T-helper 9 cell (primary cell): ENCODE results near the gene NPLOC4.

ENCODE experiments used
- DNase-seq: peaks from one replicate; pipeline ENCODE4 v3.0.0-alpha.2; 2020

NPLOC4 gene

DNA sequence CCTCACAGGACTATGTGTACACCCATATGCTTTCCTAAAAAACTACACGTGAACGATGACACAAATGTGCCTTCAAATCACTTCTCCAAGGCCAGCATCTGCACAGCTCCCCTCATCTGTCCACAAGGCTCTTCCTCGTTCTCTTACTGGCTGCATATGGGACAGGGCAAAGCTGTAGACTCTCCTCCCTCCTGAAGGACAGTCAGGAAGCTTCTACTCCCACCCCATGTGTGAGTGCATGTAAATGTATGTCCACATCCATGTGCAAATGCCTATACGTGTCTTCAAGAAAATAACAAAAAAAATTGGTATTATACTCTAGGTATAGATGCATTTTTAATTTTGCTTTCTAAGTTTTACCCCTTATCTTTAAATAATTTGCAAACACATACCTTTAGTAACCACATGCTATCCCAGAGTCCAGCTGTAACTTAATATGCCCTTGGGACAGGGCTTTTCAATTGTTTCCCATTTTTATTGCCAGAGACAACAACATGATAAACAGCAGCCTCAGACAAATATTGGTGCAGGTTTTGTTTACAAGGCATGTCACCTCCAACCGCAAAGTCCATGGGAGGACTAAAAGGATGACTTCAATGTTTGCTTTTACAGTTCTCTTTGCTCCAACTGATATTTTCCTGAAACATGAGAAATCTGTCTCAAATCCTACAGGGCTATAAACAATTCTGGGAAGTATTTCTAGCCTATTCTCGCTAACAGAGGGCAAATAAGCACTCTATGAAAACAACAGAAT, 53.1 kb downstream of the NPLOC4 start:
- no peak for DNase-seq

DNA sequence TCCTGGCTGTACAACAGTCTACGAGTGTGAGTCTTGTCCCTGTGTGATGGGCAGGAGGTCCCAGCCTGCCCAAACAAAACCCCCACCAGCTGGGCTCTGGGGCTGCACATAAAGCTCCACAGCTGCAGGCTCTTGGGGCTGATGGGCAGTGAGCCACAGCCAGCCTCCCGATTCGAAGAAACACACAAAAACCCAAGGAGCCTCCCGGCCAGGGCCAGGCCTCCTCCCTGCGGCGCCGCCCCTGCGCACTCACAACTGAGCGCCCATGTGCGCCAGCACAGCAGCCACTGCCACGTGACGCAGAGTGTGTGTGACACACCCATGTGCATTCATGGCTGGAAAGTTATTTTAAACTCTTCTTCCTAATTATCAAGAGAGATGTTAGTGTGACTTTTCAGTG, 54.2 kb downstream of the NPLOC4 start:
- DNase-seq: no peak

DNA sequence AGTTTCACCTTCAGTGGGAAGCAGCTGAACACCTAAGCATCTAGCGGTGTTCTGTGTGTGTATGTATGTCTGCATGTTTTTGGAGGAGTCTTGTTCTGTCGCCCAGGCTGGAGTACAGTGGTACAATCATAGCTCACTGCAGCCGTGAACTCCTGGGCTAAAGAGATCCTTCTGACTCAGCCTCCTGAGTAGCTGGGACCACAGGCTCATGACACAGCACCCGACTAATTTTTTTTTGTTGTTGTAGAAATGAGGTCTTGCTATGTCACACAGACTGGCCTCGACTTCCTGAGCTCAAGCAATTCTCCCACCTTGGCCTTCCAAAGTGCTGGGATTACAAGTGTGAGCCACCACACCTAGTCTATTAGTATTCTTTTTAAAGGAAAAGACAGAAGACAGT, 54.6 kb downstream of the NPLOC4 start:
- DNase-seq: no peak

DNA sequence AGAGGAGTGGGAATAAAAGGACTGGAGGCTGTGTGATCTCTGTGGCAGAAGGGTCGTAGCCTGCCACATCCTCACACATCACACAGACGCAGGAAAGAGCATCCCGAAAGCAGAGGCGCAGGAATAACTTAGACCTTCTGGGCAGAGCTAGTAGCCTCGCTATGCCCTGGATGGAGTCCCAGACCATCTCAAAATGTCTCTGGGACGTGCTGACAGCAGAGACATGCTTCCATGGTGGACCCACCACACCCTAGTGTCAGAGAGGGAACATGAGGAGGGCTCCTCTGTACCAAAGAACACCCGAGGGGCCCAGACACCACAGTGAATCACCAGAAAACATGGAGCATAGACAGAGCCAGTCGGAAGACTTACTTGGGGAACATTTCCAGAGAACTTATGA, 55.2 kb downstream of the NPLOC4 start:
- no peak for DNase-seq

DNA sequence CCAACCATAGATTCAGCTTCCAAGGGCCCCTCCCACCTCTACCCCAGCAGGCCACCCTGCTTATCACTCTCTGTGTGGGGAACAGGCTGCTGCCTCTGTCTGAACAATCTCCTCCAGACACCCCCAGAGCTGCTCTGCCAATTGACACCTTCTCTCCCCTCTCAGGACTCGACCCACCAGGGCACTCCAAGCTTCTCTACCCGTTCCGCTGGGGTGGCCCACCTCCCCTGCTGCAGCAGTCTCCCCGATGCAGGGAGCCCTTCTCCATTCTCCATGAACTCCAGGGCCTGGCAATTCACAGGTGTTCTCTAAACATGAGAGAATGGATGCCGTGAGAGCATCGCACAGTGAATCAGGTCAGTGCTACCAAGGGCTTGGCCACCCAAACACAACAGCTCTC, 56.4 kb downstream of the NPLOC4 start:
- no peak for DNase-seq

DNA sequence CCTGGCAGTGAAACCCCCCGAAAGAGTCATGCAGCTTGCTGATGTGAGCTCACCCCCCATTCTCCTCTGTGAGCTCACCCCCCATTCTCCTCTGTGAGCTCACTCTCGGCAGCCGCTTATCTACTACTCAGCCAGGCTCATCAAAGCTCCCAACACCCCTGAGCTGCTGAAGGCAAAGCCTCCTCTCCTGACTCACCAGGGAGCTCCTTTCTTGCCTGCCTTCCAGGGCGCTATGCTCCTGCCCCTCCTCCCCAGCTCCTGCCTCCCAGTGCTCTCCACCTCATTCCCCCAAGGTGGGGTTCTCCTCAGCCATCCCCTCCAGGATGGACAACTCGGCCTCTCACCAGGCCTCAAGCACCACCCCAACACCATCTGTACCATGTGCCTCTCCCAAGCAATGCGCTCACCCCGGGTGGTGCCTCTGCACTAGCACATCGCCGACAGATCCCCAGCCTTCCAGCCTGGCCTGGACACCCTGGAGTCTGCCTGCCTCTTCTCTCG, 57.0 kb downstream of the NPLOC4 start:
- DNase-seq: no peak

DNA sequence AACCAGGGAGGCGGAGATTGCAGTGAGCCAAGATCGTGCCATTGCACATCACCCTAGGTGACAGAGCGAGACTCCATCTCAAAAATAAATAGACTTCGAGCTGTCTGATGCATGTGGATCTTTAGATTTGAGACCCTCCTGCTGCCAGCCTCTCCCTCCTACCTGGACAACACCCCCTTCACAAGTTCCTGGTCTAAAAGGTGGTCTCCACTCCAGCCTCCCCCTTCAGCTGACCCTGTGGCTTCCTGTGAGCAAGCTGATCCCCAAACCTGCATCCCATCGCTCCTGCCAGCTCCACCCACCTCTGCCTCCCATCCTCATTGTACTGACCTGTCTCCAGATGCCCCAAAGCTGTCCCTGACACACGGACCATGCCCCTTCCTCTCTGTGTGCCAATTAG, 57.6 kb downstream of the NPLOC4 start:
- DNase-seq: no peak

DNA sequence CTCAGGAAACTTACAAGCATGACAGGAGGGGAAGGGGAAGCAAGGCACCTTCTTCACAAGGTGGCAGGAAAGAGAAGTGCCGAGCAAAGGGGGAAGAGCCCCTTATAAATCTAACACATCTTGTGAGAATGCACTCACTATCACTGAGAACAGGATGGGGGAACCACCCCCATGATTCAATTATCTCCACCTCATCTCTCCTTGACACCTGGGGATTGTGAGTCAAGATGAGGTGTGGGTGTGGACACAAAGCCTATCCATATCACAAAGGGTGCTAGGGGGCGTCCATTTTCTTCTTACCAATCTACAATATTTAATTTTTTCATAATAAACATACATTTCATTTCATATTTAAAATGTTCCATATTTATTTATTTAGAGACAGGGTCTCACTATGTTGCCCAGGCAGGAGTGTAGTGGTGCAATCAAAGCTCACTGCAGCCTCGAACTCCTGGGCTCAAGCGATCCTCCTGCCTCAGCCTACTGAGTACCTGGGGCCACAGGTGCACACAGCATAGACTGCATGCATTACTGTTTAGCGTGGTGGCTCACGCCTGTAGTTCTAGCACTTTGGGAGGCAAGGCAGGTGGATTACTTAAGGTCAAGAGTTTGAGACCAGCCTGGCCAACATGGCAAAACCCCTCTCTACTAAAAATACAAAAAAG, 58.2 kb downstream of the NPLOC4 start:
- DNase-seq: no peak

DNA sequence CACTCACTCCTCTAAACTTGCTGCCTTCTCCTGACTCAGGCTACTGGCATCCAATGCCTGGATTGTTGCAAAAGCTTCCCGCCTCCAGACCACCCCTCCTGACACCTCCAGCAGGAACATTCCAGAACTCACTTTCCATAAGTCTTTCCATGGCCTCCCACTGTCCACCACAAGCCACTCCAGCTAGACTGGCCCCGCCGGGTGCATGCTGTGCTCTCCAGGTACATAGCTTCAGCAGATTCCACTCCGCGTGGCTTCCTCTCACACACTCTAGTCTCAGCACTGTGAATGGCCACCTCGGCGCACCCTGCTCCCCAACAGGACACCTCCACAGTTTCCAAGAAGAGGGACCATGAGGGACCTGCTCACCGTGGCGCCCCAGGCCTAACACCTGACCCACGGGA, 58.9 kb downstream of the NPLOC4 start:
- DNase-seq: no peak

DNA sequence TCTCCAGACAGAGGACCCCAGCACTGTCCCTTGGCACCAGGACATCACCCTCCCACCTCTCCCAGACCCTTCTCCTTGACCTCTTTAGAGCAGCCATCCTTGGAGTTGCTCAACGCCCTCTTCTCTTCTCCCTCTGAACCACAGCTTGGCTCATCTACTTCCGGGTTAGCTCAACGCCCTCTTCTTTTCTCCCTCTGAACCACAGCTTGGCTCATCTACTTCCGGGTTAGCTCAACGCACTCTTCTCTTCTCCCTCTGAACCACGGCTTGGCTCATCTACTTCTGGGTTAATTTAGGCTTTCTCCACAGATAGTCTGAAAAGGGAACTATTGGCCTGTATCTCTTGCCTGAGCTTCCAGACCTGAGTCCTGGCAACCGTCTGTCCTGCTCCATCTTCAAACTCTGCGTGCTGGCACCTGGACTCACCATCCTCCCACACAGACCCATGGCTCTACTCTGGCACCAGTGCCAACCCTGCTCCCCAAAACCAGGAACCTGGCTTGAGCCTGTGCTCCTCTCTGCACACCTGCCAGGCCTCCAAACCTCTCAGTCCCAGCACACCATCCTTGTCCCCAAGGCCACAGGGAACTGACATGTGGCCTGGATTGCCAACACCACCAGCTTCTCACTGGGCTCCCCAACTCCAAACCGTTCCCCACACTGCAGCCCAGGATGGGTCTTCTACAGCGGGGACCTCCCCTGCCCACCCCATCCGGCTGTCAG, 59.5 kb downstream of the NPLOC4 start:
- DNase-seq: no peak

DNA sequence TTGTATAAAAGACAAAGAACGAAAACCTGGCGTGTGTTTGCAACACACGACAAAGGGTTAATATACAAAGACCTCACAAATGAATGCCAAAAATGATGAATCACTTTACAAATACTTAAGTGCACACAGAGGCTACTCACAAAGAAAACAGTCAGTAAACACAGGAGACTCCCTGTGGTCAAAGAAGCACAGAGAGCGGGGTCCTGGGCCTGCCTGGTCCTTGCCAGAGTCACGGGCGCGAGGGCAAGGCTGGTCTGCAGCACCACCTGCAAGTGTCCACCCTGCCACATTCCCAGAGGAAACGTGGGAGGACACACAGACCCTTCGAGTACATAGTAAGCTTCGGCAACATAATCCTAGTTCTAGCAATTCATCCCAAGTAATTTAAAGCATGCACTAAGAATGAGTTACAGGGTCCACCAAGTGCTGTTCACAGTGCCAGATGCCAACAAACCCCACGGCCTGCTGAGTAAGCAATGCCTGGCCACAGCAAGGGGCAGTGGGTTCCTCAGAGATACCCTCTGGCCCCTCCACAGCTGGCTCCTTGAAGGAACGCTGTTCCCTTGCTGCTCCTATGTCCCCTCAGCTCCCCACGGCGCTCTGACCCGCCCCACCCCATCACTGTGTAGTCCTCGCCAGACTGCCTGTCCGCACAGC, 60.2 kb downstream of the NPLOC4 start:
- DNase-seq: no peak

DNA sequence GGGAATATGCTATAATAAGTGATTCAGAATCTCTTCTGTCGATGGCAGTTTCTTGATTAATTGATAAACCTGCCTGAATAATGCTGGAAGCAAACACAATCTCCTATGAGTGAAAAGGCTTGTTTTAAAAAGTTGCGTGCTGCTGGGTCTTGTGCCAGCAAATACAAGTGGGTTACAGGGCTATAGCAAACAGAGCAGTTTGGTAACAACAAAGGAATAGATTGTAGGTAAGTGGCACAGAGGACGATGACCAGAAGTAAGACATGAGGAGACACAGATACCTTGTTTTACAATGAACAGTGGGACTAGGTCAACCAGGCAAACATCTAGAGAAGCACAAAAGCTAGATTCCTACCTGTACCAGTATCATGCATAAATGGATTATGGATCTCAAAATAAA, 61.1 kb downstream of the NPLOC4 start:
- DNase-seq: no peak

DNA sequence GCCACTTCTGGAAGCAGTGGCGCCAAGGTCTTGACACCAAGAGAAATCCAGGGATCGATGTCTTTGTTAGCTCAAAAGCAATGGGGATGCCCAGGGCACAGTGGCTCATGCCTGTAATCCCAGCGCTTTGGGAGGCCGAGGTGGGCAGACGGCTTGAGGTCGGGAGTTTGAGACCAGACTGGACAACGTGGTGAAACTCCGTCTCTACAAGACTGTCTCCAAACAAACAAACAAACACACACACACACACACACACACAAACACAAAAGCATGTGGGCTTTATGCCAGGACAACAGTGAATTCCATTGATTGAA, 62.3 kb downstream of the NPLOC4 start:
- no peak for DNase-seq

DNA sequence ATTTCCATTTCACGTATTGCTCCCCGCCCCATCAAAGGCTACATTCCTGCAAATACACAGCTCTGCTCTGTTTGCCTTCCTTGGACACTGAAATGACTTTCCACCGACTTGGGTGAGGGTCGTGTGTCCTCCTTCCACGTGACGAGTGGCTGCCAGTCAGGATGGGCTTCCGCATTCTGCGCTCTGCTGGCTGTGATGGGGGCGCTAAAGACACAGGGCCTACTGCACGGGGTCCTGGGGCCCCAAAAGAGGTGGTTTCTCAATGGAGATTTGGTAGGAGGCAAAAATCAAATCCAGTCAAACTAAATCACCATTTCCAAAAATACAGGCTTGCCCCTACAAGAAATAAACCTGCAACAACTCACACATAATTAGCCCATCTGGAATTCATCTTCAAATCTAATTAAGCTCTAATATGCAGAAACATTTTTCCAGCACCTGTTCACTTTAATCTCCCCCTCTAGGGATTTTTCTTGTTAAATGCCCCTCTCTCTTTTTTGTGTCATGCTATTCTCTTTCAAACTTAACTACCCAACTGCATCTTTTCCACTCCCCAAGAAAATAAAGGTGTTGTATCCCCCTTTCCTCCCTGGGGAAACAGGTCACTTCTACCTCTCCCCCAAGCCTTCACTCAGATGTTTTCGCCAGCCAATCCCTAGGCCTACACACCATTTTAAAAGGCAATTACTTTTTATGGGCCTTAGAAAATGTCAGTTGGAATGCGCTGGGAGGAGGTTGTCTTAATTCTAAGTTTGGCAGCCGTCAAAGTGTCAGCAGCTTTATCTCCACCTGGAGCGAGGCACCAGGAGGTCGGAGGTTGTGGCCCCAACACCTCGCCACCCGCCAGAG, 62.9 kb downstream of the NPLOC4 start:
- DNase-seq: no peak

DNA sequence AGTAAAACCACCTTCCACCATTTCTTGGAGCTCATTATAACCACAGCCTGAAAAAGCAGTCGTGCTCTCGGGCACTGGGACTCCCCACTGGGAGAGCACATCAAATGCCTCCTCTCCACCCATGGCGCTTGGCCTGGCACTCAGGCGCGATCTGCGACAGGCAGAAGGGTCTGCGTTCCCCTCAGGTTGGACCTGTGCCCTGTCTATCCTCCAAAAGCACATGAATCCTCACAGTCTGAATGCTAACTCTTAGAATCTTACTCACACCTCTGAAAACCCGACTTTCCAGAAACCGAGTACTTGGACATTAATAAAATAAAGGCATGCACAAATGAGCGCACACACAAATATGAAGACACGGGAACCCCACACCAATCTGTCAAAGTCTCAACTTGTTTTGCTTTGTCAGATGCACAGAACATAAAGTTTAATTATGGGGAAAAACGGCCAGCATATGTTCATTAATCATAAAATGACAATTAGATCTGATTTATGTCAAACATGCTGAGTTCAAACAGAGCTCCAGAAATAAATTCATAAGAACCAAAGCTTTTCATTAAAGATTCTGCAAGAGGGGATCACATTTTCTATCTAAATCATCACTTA, 64.2 kb downstream of the NPLOC4 start:
- DNase-seq: no peak

DNA sequence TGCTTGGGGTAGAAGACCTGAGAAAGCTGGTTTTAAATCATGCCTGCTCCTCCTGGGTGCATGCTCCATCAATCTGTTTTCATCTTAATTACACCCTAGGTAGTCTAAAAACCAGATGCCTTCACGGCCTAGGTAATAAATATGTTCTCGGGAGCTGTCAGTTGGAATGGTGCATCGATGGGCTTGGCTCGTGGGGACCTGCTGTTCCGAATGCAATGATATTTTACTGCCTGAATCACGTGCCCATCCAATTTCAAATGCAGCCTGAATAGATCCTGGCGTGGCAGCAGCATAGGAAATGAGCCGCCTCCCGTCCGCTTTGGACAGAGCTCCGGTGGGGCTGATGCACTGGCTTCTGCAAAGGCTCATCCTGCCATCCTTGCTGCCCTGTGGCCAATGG, 65.9 kb downstream of the NPLOC4 start:
- no peak for DNase-seq

DNA sequence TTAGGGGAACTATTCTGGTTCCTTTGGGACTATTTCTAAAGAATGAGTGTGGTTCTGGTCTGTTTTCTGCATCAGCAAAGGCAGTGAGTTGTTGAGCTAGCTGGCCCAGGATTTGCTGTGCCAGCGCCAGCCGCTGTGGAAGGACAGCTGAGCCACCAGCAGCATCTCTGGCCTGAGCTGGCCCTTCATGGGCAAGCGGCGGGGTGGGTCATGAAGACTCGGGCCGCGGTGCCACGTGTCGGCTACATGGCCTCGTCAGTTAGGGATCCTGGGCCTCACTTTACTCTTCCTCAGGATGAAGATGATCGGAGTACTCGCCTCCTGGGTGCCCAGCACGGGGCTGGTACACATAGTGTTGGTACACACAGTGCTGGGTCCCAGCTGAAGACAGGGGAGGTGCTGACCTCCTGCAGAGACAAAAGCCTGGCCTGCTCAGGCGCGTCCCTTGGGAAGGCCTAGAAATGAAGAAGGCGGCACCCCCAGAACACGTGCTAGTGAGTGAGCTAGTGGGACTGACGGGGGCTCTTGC, 66.9 kb downstream of the NPLOC4 start:
- no peak for DNase-seq

DNA sequence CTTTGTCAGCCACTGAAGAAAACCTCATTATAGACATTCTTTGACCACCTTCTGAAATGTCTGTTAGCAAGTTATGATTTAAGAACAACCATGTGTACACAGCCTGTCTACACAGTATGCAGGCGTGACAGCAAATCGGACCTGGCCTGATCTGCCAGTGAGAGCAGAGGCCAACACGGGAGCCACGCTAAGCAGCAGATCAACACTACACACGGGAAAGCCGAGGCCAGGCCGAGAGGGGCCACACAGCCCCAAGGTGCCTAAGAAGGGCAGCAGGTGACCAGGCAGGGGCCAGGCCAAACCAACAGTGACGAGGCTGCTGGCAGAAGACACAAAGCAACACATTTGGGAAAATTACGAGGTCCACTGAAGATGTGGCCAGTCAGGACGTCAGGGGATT, 68.5 kb downstream of the NPLOC4 start:
- DNase-seq: no peak

DNA sequence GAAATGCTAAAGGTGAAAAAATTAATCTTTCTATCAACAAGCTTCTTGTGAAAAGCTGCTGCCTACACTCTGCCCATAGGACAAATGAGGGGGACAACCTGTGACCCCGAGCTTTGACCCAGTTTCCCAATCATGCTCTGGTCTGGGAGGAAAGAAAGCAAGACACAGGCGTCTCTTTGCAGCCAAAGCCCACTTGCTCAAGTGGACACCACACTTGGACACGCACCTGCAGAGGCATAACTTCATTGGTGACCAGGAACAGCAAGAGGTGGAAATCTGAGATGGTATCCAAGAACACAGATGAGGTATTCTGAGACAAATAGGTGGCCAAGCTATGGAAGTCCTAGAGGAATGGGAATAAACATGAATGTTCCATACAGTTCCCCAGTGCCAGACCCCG, 69.7 kb downstream of the NPLOC4 start:
- no peak for DNase-seq

DNA sequence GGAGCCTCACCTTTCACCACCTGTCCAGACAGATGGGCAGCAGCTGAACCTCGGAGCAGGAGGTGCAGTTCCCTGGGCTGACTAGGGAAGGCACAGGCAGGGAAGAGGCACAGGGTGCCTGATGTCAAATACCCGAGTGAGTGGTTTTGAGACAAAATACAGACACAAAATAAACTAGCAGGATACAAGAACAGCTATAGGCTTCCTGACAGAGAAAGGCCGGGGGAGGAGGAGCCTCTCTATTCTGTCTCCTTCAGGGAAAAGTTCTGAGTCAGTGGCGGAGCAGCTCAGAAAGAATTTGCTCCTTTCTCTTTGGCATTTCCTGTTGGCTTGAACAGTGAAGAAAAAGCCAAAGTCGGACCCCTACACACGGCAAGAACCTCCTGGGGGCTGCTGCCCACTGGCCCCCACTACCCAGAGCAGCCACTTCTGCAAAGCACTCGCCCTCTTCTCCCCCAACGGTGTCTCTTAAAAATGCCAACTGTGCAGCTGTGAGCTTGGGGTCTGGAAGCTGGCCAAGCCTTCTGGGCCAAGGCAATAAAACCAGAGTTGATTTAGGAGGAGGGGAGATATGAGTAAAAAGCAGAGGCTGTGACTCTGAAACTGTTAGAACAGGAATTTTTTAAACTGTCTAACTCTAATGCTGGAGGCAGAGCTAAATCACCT, 70.3 kb downstream of the NPLOC4 start:
- DNase-seq: no peak

DNA sequence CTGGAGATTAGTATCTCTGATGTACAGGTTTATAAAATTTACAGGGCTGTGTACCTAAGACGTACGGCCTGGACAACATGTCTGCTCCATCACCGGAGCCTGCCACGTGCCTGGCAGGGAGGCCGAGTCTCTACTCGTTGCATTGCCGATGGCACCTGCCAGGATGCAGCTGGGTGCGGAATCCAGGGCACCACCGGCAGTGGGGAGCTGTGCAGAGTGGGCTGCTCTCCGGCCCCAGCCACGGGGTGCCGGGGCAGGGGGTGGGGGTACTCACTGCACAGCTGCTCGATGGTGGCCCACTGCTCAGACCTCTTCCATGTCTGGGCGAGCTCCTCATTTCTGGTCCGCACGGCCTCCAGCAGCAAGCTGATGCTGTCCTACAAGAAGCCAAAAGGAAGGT, 71.7 kb downstream of the NPLOC4 start:
- no peak for DNase-seq
